Endodermal cell (in vitro differentiated cells): Measurements from ENCODE around the gene HES3. TPM values are rescaled to one million over a fixed set of nuclear protein-coding genes. Genes with fewer than 3 reads are reported as not detected.

ENCODE experiments used
- DNase-seq: peaks from one replicate; pipeline ENCODE4 v3.0.0-alpha.2; 2017
- H3K27ac ChIP-seq: 2 replicates; pipeline ENCODE4 v1.5.1; 2013; ENCODE audit warnings: mild to moderate bottlenecking, low read depth, low read length, moderate library complexity
- H3K27me3 ChIP-seq: 2 replicates; pipeline ENCODE4 v1.6.1; 2013; ENCODE audit warnings: mild to moderate bottlenecking, low read length, moderate library complexity; ENCODE audit not compliant: insufficient read depth, control insufficient read depth, poor library complexity, severe bottlenecking
- H3K36me3 ChIP-seq: 2 replicates; pipeline ENCODE4 v1.7.0; 2013; ENCODE audit warnings: mild to moderate bottlenecking, low read length, moderate library complexity; ENCODE audit not compliant: control insufficient read depth, insufficient read depth
- H3K4me1 ChIP-seq: one replicate; pipeline ENCODE4 v1.7.0; 2013; ENCODE audit warnings: low read length; ENCODE audit not compliant: control insufficient read depth, insufficient read depth
- H3K4me3 ChIP-seq: 2 replicates; pipeline ENCODE4 v1.5.1; 2013; ENCODE audit warnings: mild to moderate bottlenecking, low read length, moderate library complexity
- H3K9ac ChIP-seq: 2 replicates; pipeline ENCODE4 v1.6.1; 2013; ENCODE audit warnings: mild to moderate bottlenecking, low read length, moderate library complexity; ENCODE audit not compliant: poor library complexity, severe bottlenecking; ENCODE audit errors: extremely low read depth
- H3K9me3 ChIP-seq: 2 replicates; pipeline ENCODE4 v1.6.1; 2013; ENCODE audit warnings: mild to moderate bottlenecking, low read length, moderate library complexity; ENCODE audit not compliant: control insufficient read depth
- H3K27ac Mint-ChIP-seq: 2 replicates; pipeline ENCODE4 v1.8.0; 2020; ENCODE audit warnings: mixed read lengths
- H3K27me3 Mint-ChIP-seq: 2 replicates; pipeline ENCODE4 v1.8.0; 2021; ENCODE audit warnings: mild to moderate bottlenecking, mixed read lengths; ENCODE audit not compliant: insufficient read depth
- H3K36me3 Mint-ChIP-seq: 2 replicates; pipeline ENCODE4 v1.8.0; 2020; ENCODE audit warnings: low read depth, mixed read lengths
- H3K4me1 Mint-ChIP-seq: 2 replicates; pipeline ENCODE4 v1.8.0; 2020; ENCODE audit warnings: mixed read lengths
- H3K4me3 Mint-ChIP-seq: 2 replicates; pipeline ENCODE4 v1.8.0; 2020; ENCODE audit warnings: mild to moderate bottlenecking, moderate library complexity, mixed read lengths
- H3K9me3 Mint-ChIP-seq: 2 replicates; pipeline ENCODE4 v1.8.0; 2020; ENCODE audit warnings: mild to moderate bottlenecking, mixed read lengths
- WGBS, 2 experiments: methylation state at CpG; one replicate each; pipeline versions ENCODE4 v1.1.5 to v1.1.7; 2013; ENCODE audit warnings: missing lambda C conversion rate in 2 of 2, mixed read lengths in 1 of 2; ENCODE audit not compliant: insufficient coverage in 1 of 2, insufficient read length in 1 of 2; 5-methylcytosine and 5-hydroxymethylcytosine counted together
- total RNA-seq, 2 donors: library from RNA; stranded (reverse); fragmentation: NEBNext Ultra II Directional in 1 of 2; extraction: Animal tissue kit (Norgen Biotek cat#: 25700) in 1 of 2; gene quantifications; 2 replicates in 1 of 2; 3 replicates in 1 of 2; pipeline ENCODE4 v1.2.1, GENCODE V29; 2021
- TF ChIP-seq, protein P1 (sequence below): fragments of 200-600 bp; sonication (generic); conservative IDR thresholded peaks from 2 replicates; pipeline ENCODE4 v1.5.0; 2021; ENCODE audit warnings: antibody characterized with exemption, mild to moderate bottlenecking

HES3 gene
- total RNA-seq, 2 donors from 2014 or later = 2.7 TPM; not detected in 1

- 90 to 92% methylated on average over 13 of the region's 13 CpGs for whole genome bisulfite sequencing, 2 experiments
- Histone ChIP-seq H3K36me3 (no peaks in the 10 kb centered on the region), H3K4me1 (no peaks in the 10 kb centered on the region), H3K9ac (no peak overlapping the region), H3K4me3 (no peak overlapping the region), H3K27ac (no peak overlapping the region), H3K9me3 (no peaks in the 10 kb centered on the region), H3K27me3 (peaks cover 36% of the 10 kb centered on the region)
- no peak for DNase-seq
- no peaks in the 10 kb centered on the region for H3K9me3 Mint-ChIP-seq
- H3K4me1 Mint-ChIP-seq = no peaks in the 10 kb centered on the region
- TF ChIP-seq, protein P1, sequence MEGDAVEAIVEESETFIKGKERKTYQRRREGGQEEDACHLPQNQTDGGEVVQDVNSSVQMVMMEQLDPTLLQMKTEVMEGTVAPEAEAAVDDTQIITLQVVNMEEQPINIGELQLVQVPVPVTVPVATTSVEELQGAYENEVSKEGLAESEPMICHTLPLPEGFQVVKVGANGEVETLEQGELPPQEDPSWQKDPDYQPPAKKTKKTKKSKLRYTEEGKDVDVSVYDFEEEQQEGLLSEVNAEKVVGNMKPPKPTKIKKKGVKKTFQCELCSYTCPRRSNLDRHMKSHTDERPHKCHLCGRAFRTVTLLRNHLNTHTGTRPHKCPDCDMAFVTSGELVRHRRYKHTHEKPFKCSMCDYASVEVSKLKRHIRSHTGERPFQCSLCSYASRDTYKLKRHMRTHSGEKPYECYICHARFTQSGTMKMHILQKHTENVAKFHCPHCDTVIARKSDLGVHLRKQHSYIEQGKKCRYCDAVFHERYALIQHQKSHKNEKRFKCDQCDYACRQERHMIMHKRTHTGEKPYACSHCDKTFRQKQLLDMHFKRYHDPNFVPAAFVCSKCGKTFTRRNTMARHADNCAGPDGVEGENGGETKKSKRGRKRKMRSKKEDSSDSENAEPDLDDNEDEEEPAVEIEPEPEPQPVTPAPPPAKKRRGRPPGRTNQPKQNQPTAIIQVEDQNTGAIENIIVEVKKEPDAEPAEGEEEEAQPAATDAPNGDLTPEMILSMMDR = no peak
- H3K36me3 Mint-ChIP-seq = no peaks in the 10 kb centered on the region
- H3K4me3 Mint-ChIP-seq = no peak overlapping the region
- H3K27ac Mint-ChIP-seq = no peak overlapping the region
- H3K27me3 Mint-ChIP-seq = peaks cover 52% of the 10 kb centered on the region
Observed at GRCh38 chr1:6256645-6257044, 12.7 kb downstream of the HES3 start.

DNA sequence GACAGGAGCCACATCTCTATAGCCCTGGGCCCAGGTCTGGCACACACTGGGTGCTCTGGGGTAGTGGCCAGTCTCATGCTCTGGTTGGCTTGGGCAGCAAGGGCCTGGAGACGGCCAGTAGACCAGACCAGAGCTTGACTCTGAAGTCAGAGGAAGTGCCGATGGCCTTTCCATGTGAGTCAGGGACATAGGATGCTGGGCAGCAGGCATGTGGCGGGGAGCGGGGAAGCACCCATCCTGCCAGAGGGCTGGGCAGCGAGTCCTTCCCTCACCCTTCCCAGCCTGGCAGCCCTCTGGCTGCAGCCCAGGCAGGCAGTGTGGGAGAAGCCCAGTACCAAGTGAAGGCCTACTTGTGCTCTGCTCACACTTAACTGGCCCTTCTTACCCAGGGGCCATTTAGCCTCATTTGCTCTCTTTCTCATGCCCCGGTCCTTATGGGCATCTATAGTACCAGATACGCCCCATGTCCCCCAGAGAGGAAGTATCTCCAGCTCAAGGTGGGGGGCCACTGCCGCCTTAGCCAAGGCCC is 13.6 kb downstream of the HES3 start:
- no peak overlapping the region for H3K4me3 Mint-ChIP-seq
- Histone ChIP-seq H3K27ac (no peak overlapping the region), H3K4me3 (no peak overlapping the region), H3K9me3 (no peaks in the 10 kb centered on the region), H3K4me1 (no peaks in the 10 kb centered on the region), H3K36me3 (no peaks in the 10 kb centered on the region), H3K9ac (no peak overlapping the region), H3K27me3 (peaks cover 35% of the 10 kb centered on the region)
- DNase-seq = no peak
- WGBS, 2 experiments = 93% methylated on average over 3 to 8 of the region's 8 CpGs
- no peaks in the 10 kb centered on the region for H3K36me3 Mint-ChIP-seq
- no peaks in the 10 kb centered on the region for H3K9me3 Mint-ChIP-seq
- peaks cover 53% of the 10 kb centered on the region for H3K27me3 Mint-ChIP-seq
- TF ChIP-seq, protein P1 = no peak
- no peak overlapping the region for H3K27ac Mint-ChIP-seq
- H3K4me1 Mint-ChIP-seq = peaks cover 3% of the 10 kb centered on the region

- Histone ChIP-seq H3K4me3 (no peak overlapping the region), H3K4me1 (no peaks in the 10 kb centered on the region), H3K27me3 (peaks cover 35% of the 10 kb centered on the region), H3K9me3 (no peaks in the 10 kb centered on the region), H3K36me3 (no peaks in the 10 kb centered on the region), H3K9ac (no peak overlapping the region), H3K27ac (no peak overlapping the region)
- DNase-seq = no peak
- H3K9me3 Mint-ChIP-seq = no peaks in the 10 kb centered on the region
- H3K4me1 Mint-ChIP-seq = peaks cover 3% of the 10 kb centered on the region
- H3K27ac Mint-ChIP-seq = no peak overlapping the region
- no peaks in the 10 kb centered on the region for H3K36me3 Mint-ChIP-seq
- 86 to 89% methylated on average over 9 to 10 of the region's 10 CpGs for WGBS, 2 experiments
- H3K4me3 Mint-ChIP-seq = no peak overlapping the region
- peaks cover 50% of the 10 kb centered on the region for H3K27me3 Mint-ChIP-seq
- TF ChIP-seq, protein P1 = no peak
Observed at GRCh38 chr1:6258675-6259074, 14.7 kb downstream of the HES3 start.
